GM23338 (cell line): ENCODE measurements around the gene COL9A2. TPM values are rescaled to one million over a fixed set of nuclear protein-coding genes. Genes with fewer than 3 reads are reported as not detected.

Source experiments
- ATAC-seq: fragments of 200-7000 bp; cut with Tn5 transposase; 3 replicates; pipeline ENCODE4 v1.9.1; 2020
- DNase-seq: peaks from one replicate; pipeline ENCODE4 v3.0.0-alpha.2; 2015; ENCODE audit warnings: low spot score
- H2AFZ ChIP-seq: fragments of 200-600 bp; sonication (generic); 2 replicates; pipeline ENCODE4 v1.8.0; 2016; ENCODE audit warnings: antibody characterized with exemption, mild to moderate bottlenecking, moderate library complexity
- H3F3A ChIP-seq: fragments of 200-600 bp; sonication (generic); replicated peaks from 2 replicates; pipeline ENCODE4 v1.8.0; 2017; ENCODE audit warnings: antibody characterized with exemption, mixed run types, low read depth
- H3K27ac ChIP-seq: fragments of 200-600 bp; sonication (generic); 2 replicates; pipeline ENCODE4 v1.6.1; 2016; ENCODE audit warnings: low read depth
- H3K27me3 ChIP-seq: fragments of 200-600 bp; sonication (generic); 2 replicates; pipeline ENCODE4 v1.8.0; 2016; ENCODE audit warnings: mild to moderate bottlenecking, mixed run types, moderate library complexity; ENCODE audit not compliant: insufficient read depth
- H3K36me3 ChIP-seq: fragments of 200-600 bp; sonication (generic); 2 replicates; pipeline ENCODE4 v1.8.0; 2016; ENCODE audit warnings: mild to moderate bottlenecking; ENCODE audit not compliant: insufficient read depth
- H3K4me1 ChIP-seq: fragments of 200-600 bp; sonication (generic); 2 replicates; pipeline ENCODE4 v1.8.0; 2016; ENCODE audit warnings: mild to moderate bottlenecking, moderate library complexity; ENCODE audit not compliant: insufficient read depth
- H3K4me2 ChIP-seq: fragments of 200-600 bp; sonication (generic); 2 replicates; pipeline ENCODE4 v1.7.1; 2017; ENCODE audit warnings: mixed run types
- H3K4me3 ChIP-seq: fragments of 200-600 bp; sonication (generic); 2 replicates; pipeline ENCODE4 v1.6.1; 2016; ENCODE audit warnings: mixed run types
- H3K79me2 ChIP-seq: fragments of 200-600 bp; sonication (generic); replicated peaks from 2 replicates; pipeline ENCODE4 v1.8.0; 2017; ENCODE audit warnings: mild to moderate bottlenecking; ENCODE audit not compliant: insufficient read depth
- H3K9me2 ChIP-seq: fragments of 200-600 bp; sonication (generic); 2 replicates; pipeline ENCODE4 v1.8.0; 2017; ENCODE audit not compliant: insufficient read depth
- H4K20me1 ChIP-seq: fragments of 200-600 bp; sonication (generic); replicated peaks from 2 replicates; pipeline ENCODE4 v1.8.0; 2017; ENCODE audit warnings: mild to moderate bottlenecking; ENCODE audit not compliant: insufficient read depth
- H3K27ac Mint-ChIP-seq: 2 replicates; pipeline ENCODE4 v1.8.0; 2020; ENCODE audit warnings: inconsistent platforms, mild to moderate bottlenecking, moderate library complexity, mixed read lengths
- H3K27me3 Mint-ChIP-seq: 3 replicates; pipeline ENCODE4 v1.8.0; 2022; ENCODE audit warnings: low read depth, mild to moderate bottlenecking, moderate library complexity, mixed read lengths, inconsistent platforms; ENCODE audit not compliant: insufficient read depth, poor library complexity
- H3K36me3 Mint-ChIP-seq: 3 replicates; pipeline ENCODE4 v1.8.0; 2021; ENCODE audit warnings: low read depth, mild to moderate bottlenecking, inconsistent platforms, moderate library complexity, mixed read lengths
- H3K4me1 Mint-ChIP-seq: 3 replicates; pipeline ENCODE4 v1.8.0; 2020; ENCODE audit warnings: mild to moderate bottlenecking, inconsistent platforms, mixed read lengths
- H3K4me3 Mint-ChIP-seq: 3 replicates; pipeline ENCODE4 v1.8.0; 2021; ENCODE audit warnings: moderate library complexity, mild to moderate bottlenecking, inconsistent platforms, mixed read lengths
- H3K9me3 Mint-ChIP-seq: 3 replicates; pipeline ENCODE4 v1.8.0; 2020; ENCODE audit warnings: moderate library complexity, mild to moderate bottlenecking, inconsistent platforms, mixed read lengths
- CREB1 ChIP-seq: fragments of 250-450 bp; sonication (Bioruptor Pico); IDR thresholded peaks from 2 replicates; pipeline ENCODE4 v1.5.0; 2020; ENCODE audit warnings: low read depth, mild to moderate bottlenecking, moderate library complexity
- EZH2 ChIP-seq: fragments of 200-600 bp; sonication (generic); IDR thresholded peaks from one replicate; pipeline ENCODE4 v1.8.0; 2017; ENCODE audit warnings: antibody characterized with exemption, mild to moderate bottlenecking, low read depth; ENCODE audit not compliant: unreplicated experiment
- EZH2phosphoT487 ChIP-seq: fragments of 200-600 bp; sonication (generic); IDR thresholded peaks from one replicate; pipeline ENCODE4 v1.8.1; 2018; ENCODE audit warnings: antibody characterized with exemption; ENCODE audit not compliant: unreplicated experiment
- JUNB ChIP-seq: IDR thresholded peaks from one replicate; pipeline ENCODE4 v1.6.1; 2016; ENCODE audit warnings: antibody characterized with exemption; ENCODE audit not compliant: unreplicated experiment
- NANOG ChIP-seq: IDR thresholded peaks from 2 replicates; pipeline ENCODE4 v1.6.1; 2016; ENCODE audit warnings: antibody characterized with exemption, borderline replicate concordance
- POLR2AphosphoS5 ChIP-seq: IDR thresholded peaks from 2 replicates; pipeline ENCODE4 v1.6.1; 2016; ENCODE audit warnings: antibody characterized with exemption, low read depth
- STAT1 ChIP-seq: IDR thresholded peaks from one replicate; pipeline ENCODE4 v1.6.1; 2016; ENCODE audit warnings: antibody characterized with exemption; ENCODE audit not compliant: unreplicated experiment
- ZNF114 ChIP-seq: fragments of 250-450 bp; sonication (Bioruptor Pico); IDR thresholded peaks from 2 replicates; pipeline ENCODE4 v1.5.0; 2020; ENCODE audit warnings: mild to moderate bottlenecking, moderate library complexity
- polyA plus RNA-seq: library from polyadenylated mRNA; unstranded; fragments of >200 nt; fragmentation: Nextera tagmentation; extraction: Ambion mirVana; gene quantifications from 2 replicates; pipeline ENCODE4 v1.2.1, GENCODE V29; 2016
- total RNA-seq: library from RNA; depleted of rRNA; stranded (reverse); fragments of >200 nt; shearing (Covaris generic); gene quantifications from 2 replicates; pipeline ENCODE4 v1.2.3, GENCODE V29; 2014
- TF ChIP-seq, protein P1 (sequence below), 2 experiments: fragments of 200-600 bp in 1 of 2; sonication (generic) in 1 of 2; conservative IDR thresholded peaks; 2 replicates each; pipeline versions ENCODE4 v1.5.1 to v1.6.1; 2016 to 2017; ENCODE audit warnings: antibody characterized with exemption in 2 of 2, low read depth in 2 of 2, mild to moderate bottlenecking in 2 of 2, moderate library complexity in 1 of 2
- TF ChIP-seq, protein P2 (sequence below): IDR thresholded peaks from 2 replicates; pipeline ENCODE4 v1.6.1; 2016; ENCODE audit warnings: antibody characterized with exemption
- TF ChIP-seq, protein P3 (sequence below): IDR thresholded peaks from one replicate; pipeline ENCODE4 v1.6.1; 2018; ENCODE audit warnings: antibody characterized with exemption; ENCODE audit not compliant: unreplicated experiment
- TF ChIP-seq, protein P4 (sequence below): fragments of 250-450 bp; sonication (Bioruptor Pico); IDR thresholded peaks from 2 replicates; pipeline ENCODE4 v1.5.0; 2020; ENCODE audit warnings: mild to moderate bottlenecking, moderate library complexity

COL9A2 gene
- total and polyA plus RNA-seq, 2 experiments from 2014 or later: 2.6 to 2.8 TPM

DNA sequence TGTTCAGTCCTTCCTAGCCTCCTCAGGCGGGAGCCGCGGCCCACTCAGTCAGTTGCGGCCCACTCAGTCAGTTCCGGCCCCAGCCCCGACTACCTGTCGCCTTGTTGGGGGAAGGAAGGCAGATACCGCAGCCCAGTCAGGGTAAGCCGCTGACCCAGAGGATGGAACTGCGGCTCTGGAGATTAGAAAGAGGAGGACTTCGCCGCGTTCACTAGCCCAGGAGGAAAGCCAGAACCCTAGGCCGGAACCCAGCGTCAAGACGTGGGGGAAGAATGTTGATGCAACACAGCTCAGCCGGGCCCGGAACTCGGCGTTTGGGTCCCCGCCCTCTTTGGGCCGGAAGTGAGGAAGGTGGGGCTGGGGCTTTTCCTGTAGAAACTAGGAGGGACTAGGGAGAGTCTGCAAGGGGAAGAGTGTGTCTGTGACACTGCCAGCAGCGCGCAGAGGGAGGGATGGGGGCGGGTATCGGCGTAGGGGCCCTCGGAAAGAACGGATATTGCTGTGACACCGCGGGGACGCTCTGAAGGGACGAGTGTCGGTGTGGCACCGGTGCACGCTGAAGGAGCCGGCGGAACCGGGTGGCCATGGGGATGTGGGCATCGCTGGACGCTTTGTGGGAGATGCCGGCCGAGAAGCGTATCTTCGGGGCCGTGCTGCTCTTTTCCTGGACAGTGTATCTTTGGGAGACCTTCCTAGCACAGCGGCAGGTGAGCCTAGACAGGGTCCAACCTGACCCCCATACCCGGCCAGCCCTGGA lies 59.2 kb downstream of the COL9A2 start, which contains the start of gene ZMPSTE24 (continued):
- TF ChIP-seq NANOG (no peak), JUNB (no peak), STAT1 (no peak), EZH2 (no peak), CREB1 (peak; percentile 83), ZNF114 (CRISPR knock-in tag) (no peak), POLR2AphosphoS5 (peak; percentile 91)
- TF ChIP-seq, protein P1, sequence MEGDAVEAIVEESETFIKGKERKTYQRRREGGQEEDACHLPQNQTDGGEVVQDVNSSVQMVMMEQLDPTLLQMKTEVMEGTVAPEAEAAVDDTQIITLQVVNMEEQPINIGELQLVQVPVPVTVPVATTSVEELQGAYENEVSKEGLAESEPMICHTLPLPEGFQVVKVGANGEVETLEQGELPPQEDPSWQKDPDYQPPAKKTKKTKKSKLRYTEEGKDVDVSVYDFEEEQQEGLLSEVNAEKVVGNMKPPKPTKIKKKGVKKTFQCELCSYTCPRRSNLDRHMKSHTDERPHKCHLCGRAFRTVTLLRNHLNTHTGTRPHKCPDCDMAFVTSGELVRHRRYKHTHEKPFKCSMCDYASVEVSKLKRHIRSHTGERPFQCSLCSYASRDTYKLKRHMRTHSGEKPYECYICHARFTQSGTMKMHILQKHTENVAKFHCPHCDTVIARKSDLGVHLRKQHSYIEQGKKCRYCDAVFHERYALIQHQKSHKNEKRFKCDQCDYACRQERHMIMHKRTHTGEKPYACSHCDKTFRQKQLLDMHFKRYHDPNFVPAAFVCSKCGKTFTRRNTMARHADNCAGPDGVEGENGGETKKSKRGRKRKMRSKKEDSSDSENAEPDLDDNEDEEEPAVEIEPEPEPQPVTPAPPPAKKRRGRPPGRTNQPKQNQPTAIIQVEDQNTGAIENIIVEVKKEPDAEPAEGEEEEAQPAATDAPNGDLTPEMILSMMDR (conservative IDR thresholded peaks at IDR 0.05; ENCODE audit: low read depth in 2 of 2): no peak
- TF ChIP-seq, protein P2, sequence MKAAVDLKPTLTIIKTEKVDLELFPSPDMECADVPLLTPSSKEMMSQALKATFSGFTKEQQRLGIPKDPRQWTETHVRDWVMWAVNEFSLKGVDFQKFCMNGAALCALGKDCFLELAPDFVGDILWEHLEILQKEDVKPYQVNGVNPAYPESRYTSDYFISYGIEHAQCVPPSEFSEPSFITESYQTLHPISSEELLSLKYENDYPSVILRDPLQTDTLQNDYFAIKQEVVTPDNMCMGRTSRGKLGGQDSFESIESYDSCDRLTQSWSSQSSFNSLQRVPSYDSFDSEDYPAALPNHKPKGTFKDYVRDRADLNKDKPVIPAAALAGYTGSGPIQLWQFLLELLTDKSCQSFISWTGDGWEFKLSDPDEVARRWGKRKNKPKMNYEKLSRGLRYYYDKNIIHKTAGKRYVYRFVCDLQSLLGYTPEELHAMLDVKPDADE: peak; percentile 78; the same call in 1 of the 2 replicates
- TF ChIP-seq, protein P3, sequence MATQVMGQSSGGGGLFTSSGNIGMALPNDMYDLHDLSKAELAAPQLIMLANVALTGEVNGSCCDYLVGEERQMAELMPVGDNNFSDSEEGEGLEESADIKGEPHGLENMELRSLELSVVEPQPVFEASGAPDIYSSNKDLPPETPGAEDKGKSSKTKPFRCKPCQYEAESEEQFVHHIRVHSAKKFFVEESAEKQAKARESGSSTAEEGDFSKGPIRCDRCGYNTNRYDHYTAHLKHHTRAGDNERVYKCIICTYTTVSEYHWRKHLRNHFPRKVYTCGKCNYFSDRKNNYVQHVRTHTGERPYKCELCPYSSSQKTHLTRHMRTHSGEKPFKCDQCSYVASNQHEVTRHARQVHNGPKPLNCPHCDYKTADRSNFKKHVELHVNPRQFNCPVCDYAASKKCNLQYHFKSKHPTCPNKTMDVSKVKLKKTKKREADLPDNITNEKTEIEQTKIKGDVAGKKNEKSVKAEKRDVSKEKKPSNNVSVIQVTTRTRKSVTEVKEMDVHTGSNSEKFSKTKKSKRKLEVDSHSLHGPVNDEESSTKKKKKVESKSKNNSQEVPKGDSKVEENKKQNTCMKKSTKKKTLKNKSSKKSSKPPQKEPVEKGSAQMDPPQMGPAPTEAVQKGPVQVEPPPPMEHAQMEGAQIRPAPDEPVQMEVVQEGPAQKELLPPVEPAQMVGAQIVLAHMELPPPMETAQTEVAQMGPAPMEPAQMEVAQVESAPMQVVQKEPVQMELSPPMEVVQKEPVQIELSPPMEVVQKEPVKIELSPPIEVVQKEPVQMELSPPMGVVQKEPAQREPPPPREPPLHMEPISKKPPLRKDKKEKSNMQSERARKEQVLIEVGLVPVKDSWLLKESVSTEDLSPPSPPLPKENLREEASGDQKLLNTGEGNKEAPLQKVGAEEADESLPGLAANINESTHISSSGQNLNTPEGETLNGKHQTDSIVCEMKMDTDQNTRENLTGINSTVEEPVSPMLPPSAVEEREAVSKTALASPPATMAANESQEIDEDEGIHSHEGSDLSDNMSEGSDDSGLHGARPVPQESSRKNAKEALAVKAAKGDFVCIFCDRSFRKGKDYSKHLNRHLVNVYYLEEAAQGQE: peak; percentile 9

DNA sequence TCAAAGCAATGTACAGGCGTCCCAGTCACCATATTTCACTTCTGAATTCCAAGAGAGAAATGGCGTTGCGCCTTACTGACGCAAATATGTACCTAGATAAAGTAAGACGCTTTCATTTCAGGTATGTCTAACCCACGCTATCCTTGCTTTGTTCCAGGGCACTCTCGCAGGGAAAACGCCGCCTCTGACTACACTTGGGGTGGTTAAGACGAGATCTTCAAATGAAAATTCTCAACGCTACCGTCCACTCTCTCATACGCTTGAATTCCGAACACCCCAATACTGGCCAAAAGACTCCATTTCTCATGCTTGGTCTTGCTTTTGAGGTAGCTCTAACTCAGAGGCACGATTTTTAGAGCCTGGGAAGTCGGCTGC lies 59.8 kb downstream of the COL9A2 start:
- peak overlapping the region; percentile 99 for H3K27ac ChIP-seq
- H3K27me3 ChIP-seq: no peaks in the 10 kb centered on the region
- DNase-seq (peak; percentile 33), ATAC-seq (peak; percentile 3; the same call in 2 of the 3 replicates)
- H3K4me3 ChIP-seq: peak overlapping the region; percentile 87
- H3F3A ChIP-seq: no peaks in the 10 kb centered on the region; the same call in 1 of the 2 replicates
- Mint-ChIP-seq H3K27ac (peak overlapping the region; percentile 97), H3K4me3 (peak overlapping the region; percentile 93), H3K27me3 (peaks cover 4% of the 10 kb centered on the region), H3K4me1 (peaks cover 4% of the 10 kb centered on the region; the same call in 1 of the 3 replicates), H3K9me3 (no peaks in the 10 kb centered on the region), H3K36me3 (peaks cover 23% of the 10 kb centered on the region)
- peak overlapping the region; percentile 94 for H2AFZ ChIP-seq
- H4K20me1 ChIP-seq: peaks cover 4% of the 10 kb centered on the region; the same call in 1 of the 2 replicates
- peaks cover 52% of the 10 kb centered on the region for H3K79me2 ChIP-seq
- peak overlapping the region; percentile 78 for H3K4me2 ChIP-seq
- H3K4me1 ChIP-seq: peaks cover 8% of the 10 kb centered on the region; the same call in 1 of the 2 replicates
- no peaks in the 10 kb centered on the region for H3K9me2 ChIP-seq
- H3K36me3 ChIP-seq: peaks cover 21% of the 10 kb centered on the region
- TF ChIP-seq STAT1 (no peak), EZH2phosphoT487 (no peak), CREB1 (no peak), POLR2AphosphoS5 (no peak)
- TF ChIP-seq, protein P4, sequence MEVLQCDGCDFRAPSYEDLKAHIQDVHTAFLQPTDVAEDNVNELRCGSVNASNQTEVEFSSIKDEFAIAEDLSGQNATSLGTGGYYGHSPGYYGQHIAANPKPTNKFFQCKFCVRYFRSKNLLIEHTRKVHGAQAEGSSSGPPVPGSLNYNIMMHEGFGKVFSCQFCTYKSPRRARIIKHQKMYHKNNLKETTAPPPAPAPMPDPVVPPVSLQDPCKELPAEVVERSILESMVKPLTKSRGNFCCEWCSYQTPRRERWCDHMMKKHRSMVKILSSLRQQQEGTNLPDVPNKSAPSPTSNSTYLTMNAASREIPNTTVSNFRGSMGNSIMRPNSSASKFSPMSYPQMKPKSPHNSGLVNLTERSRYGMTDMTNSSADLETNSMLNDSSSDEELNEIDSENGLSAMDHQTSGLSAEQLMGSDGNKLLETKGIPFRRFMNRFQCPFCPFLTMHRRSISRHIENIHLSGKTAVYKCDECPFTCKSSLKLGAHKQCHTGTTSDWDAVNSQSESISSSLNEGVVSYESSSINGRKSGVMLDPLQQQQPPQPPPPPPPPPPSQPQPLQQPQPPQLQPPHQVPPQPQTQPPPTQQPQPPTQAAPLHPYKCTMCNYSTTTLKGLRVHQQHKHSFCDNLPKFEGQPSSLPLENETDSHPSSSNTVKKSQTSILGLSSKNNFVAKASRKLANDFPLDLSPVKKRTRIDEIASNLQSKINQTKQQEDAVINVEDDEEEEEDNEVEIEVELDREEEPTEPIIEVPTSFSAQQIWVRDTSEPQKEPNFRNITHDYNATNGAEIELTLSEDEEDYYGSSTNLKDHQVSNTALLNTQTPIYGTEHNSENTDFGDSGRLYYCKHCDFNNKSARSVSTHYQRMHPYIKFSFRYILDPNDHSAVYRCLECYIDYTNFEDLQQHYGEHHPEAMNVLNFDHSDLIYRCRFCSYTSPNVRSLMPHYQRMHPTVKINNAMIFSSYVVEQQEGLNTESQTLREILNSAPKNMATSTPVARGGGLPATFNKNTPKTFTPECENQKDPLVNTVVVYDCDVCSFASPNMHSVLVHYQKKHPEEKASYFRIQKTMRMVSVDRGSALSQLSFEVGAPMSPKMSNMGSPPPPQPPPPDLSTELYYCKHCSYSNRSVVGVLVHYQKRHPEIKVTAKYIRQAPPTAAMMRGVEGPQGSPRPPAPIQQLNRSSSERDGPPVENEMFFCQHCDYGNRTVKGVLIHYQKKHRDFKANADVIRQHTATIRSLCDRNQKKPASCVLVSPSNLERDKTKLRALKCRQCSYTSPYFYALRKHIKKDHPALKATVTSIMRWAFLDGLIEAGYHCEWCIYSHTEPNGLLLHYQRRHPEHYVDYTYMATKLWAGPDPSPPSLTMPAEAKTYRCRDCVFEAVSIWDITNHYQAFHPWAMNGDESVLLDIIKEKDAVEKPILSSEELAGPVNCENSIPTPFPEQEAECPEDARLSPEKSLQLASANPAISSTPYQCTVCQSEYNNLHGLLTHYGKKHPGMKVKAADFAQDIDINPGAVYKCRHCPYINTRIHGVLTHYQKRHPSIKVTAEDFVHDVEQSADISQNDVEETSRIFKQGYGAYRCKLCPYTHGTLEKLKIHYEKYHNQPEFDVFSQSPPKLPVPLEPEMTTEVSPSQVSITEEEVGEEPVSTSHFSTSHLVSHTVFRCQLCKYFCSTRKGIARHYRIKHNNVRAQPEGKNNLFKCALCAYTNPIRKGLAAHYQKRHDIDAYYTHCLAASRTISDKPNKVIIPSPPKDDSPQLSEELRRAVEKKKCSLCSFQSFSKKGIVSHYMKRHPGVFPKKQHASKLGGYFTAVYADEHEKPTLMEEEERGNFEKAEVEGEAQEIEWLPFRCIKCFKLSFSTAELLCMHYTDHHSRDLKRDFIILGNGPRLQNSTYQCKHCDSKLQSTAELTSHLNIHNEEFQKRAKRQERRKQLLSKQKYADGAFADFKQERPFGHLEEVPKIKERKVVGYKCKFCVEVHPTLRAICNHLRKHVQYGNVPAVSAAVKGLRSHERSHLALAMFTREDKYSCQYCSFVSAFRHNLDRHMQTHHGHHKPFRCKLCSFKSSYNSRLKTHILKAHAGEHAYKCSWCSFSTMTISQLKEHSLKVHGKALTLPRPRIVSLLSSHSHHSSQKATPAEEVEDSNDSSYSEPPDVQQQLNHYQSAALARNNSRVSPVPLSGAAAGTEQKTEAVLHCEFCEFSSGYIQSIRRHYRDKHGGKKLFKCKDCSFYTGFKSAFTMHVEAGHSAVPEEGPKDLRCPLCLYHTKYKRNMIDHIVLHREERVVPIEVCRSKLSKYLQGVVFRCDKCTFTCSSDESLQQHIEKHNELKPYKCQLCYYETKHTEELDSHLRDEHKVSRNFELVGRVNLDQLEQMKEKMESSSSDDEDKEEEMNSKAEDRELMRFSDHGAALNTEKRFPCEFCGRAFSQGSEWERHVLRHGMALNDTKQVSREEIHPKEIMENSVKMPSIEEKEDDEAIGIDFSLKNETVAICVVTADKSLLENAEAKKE: no peak
